ENCODE data around the gene SNX32. TPM values are rescaled to one million over a fixed set of nuclear protein-coding genes. Genes with fewer than 3 reads are reported as not detected.

Gene SNX32
- polyA plus RNA-seq (0.12 to 0.44 TPM (median 0.15 TPM) in 3 replicates), polyA minus RNA-seq (0.79 TPM in 1 of 3 replicates, not detected in the others)
- polyA plus RNA-seq (2011; ENCODE audit: low read depth) = 0.39 TPM
- polyA plus RNA-seq (2011; cell fraction: cytosol; rRNA removed) = 0.04 and 0.08 TPM in 2 replicates
- polyA plus RNA-seq (2011; cell fraction: nucleus; rRNA removed) = 0.84 and 1.2 TPM in 2 replicates
- polyA plus RNA-seq (2012; ENCODE audit: low replicate concordance) = 0.21 and 0.93 TPM in 2 replicates
- polyA minus RNA-seq (2011; cell fraction: cytosol; rRNA and poly(A)+ RNA removed) = not detected
- polyA minus RNA-seq (2011; cell fraction: nucleus; rRNA and poly(A)+ RNA removed) = 0.47 TPM in 1 of 2 replicates, not detected in the other

- Histone ChIP-seq H3K4me3 (ENCODE audit: control insufficient read depth in 2 of 3, extremely low read depth in 1 of 3, insufficient read depth in 2 of 3, low read depth in 1 of 3, low read length in 3 of 3) (peak within 1 kb of the TSS; percentile 18 to 51 (median 45)), H3K27ac (ENCODE audit: control insufficient read depth, insufficient read depth, low read length) (no peak within 1 kb of the TSS), H3K9ac (ENCODE audit: control insufficient read depth, extremely low read depth, insufficient read depth, low read length) (peak within 1 kb of the TSS; percentile 16), H3K36me3 (ENCODE audit: control insufficient read depth in 2 of 2, extremely low read depth in 1 of 2, insufficient read depth in 2 of 2, low read length in 2 of 2) (no peaks in the 10 kb centered on the region), H3K27me3 (ENCODE audit: control insufficient read depth, extremely low read depth, insufficient read depth, low read length) (peaks cover 18% of the 10 kb centered on the region), H4K20me1 (ENCODE audit: control insufficient read depth, extremely low read depth, insufficient read depth, low read length) (no peaks in the 10 kb centered on the region), H2AFZ (ENCODE audit: control insufficient read depth, low read length) (peak within 1 kb of the TSS; percentile 32), H3K4me1 (ENCODE audit: control insufficient read depth, extremely low read depth, insufficient read depth, low read length) (peaks cover 11% of the 10 kb centered on the region), H3K9me1 (ENCODE audit: control insufficient read depth, extremely low read depth, insufficient read depth, low read length) (no peaks in the 10 kb centered on the region), H3K9me3 (ENCODE audit: control insufficient read depth, low read depth, low read length) (no peaks in the 10 kb centered on the region), H3K79me2 (ENCODE audit: control insufficient read depth, insufficient read depth, low read length) (no peaks in the 10 kb centered on the region), H3K4me2 (ENCODE audit: control insufficient read depth, extremely low read depth, insufficient read depth, low read depth, low read length) (peak within 1 kb of the TSS; percentile 73)
- no peak for TF ChIP-seq EZH2 (IDR thresholded peaks at IDR 0.05; ENCODE audit: low read length)
- TF ChIP-seq CTCF (optimal IDR thresholded peaks at IDR 0.05 in 1 of 3, IDR thresholded peaks at IDR 0.05 in 1 of 3, conservative IDR thresholded peaks at IDR 0.05 in 1 of 3; ENCODE audit: extremely low read depth in 1 of 3, insufficient read depth in 2 of 3, low read length in 3 of 3) = no peak
- FAIRE-seq (peak; percentile 26), DNase-seq (ENCODE audit: low read depth, low spot score) (no peak)
- dilution Hi-C loops (cut with MboI; ENCODE audit: extremely low pct_ligation_motif_present, low sequenced_read_pairs) = no loop called here
These were observed at the start of gene SNX32 for GRCh38 chr11:65833297-65834030. TSS of gene SNX32 (plus strand) at chr11:65833963. CDS start at chr11:65834066, 103 bp downstream.

GRCh38 chr11:65785319-65786007 is 48.3 kb upstream of the SNX32 start:
- Histone ChIP-seq H3K4me1 (ENCODE audit: control insufficient read depth, extremely low read depth, insufficient read depth, low read length) (peaks cover 15% of the 10 kb centered on the region), H4K20me1 (ENCODE audit: control insufficient read depth, extremely low read depth, insufficient read depth, low read length) (no peaks in the 10 kb centered on the region), H3K36me3 (ENCODE audit: control insufficient read depth in 2 of 2, extremely low read depth in 1 of 2, insufficient read depth in 2 of 2, low read length in 2 of 2) (no peaks in the 10 kb centered on the region), H3K4me3 (ENCODE audit: control insufficient read depth in 2 of 3, extremely low read depth in 1 of 3, insufficient read depth in 2 of 3, low read depth in 1 of 3, low read length in 3 of 3) (no peak overlapping the region), H3K4me2 (ENCODE audit: control insufficient read depth, extremely low read depth, insufficient read depth, low read depth, low read length) (no peak overlapping the region), H3K9me3 (ENCODE audit: control insufficient read depth, low read depth, low read length) (no peaks in the 10 kb centered on the region), H3K79me2 (ENCODE audit: control insufficient read depth, insufficient read depth, low read length) (no peaks in the 10 kb centered on the region), H3K27me3 (ENCODE audit: control insufficient read depth, extremely low read depth, insufficient read depth, low read length) (peaks cover 18% of the 10 kb centered on the region), H2AFZ (ENCODE audit: control insufficient read depth, low read length) (no peak overlapping the region), H3K9me1 (ENCODE audit: control insufficient read depth, extremely low read depth, insufficient read depth, low read length) (no peaks in the 10 kb centered on the region), H3K27ac (ENCODE audit: control insufficient read depth, insufficient read depth, low read length) (no peak overlapping the region), H3K9ac (ENCODE audit: control insufficient read depth, extremely low read depth, insufficient read depth, low read length) (no peak overlapping the region)
- dilution Hi-C loops (cut with MboI; ENCODE audit: extremely low pct_ligation_motif_present, low sequenced_read_pairs) = no loop called here
- FAIRE-seq = no peak
- DNase-seq (ENCODE audit: low read depth, low spot score) = no peak
- TF ChIP-seq CTCF (optimal IDR thresholded peaks at IDR 0.05 in 1 of 3, IDR thresholded peaks at IDR 0.05 in 1 of 3, conservative IDR thresholded peaks at IDR 0.05 in 1 of 3; ENCODE audit: extremely low read depth in 1 of 3, insufficient read depth in 2 of 3, low read length in 3 of 3) = no peak
- no peak for TF ChIP-seq EZH2 (IDR thresholded peaks at IDR 0.05; ENCODE audit: low read length)

Data from keratinocyte (primary cell).